GM10266 (cell line): ENCODE data around the gene BACH2.

Source experiments
- DNase-seq: peaks from one replicate; pipeline ENCODE4 v3.0.0; 2012; ENCODE audit errors: extremely low spot score
- CTCF ChIP-seq: IDR thresholded peaks from 2 replicates; pipeline ENCODE4 v1.5.1; 2012; ENCODE audit warnings: mild to moderate bottlenecking, low read depth; ENCODE audit not compliant: control insufficient read depth, insufficient read depth; ENCODE audit errors: missing control alignments

The BACH2 gene

GRCh38 chr6:89986650-89987074 lies 310.0 kb downstream of the BACH2 start:
- TF ChIP-seq CTCF: no peak
- DNase-seq: no peak

GRCh38 chr6:89985751-89986493 lies 310.7 kb downstream of the BACH2 start:
- DNase-seq: no peak
- no peak for TF ChIP-seq CTCF

GRCh38 chr6:89984926-89985750 lies 311.5 kb downstream of the BACH2 start:
- DNase-seq: no peak
- no peak for TF ChIP-seq CTCF

GRCh38 chr6:89980353-89980752 lies 316.3 kb downstream of the BACH2 start:
- TF ChIP-seq CTCF: no peak

GRCh38 chr6:89979481-89980119 lies 317.0 kb downstream of the BACH2 start:
- TF ChIP-seq CTCF: no peak
- no peak for DNase-seq

More at GRCh38 chr6:89980353-89980752, 316.3 kb downstream of the BACH2 start:
- no peak for DNase-seq

- no peak for DNase-seq
- TF ChIP-seq CTCF: no peak
These were observed 317.9 kb downstream of the BACH2 start for GRCh38 chr6:89978749-89979145.
